KG1 (cell line): ENCODE results near the gene SNAP25.

Experiments used
- DNase-seq: peaks from one replicate; lab custom pipeline; 2025; lab: John Stamatoyannopoulos, UW

Gene SNAP25

GRCh38 chr20:10218536-10219451 is at the start of gene SNAP25:
Gene SNAP25 (plus strand): TSS chr20:10218830. CDS start chr20:10275492, 56,662 bp downstream.
- DNase-seq = no peak

- DNase-seq = no peak
These were observed 48.9 kb upstream of the SNAP25 start for GRCh38 chr20:10169752-10170151.

GRCh38 chr20:10170261-10170660 is 48.4 kb upstream of the SNAP25 start:
- no peak for DNase-seq

GRCh38 chr20:10171864-10172751 is 46.5 kb upstream of the SNAP25 start:
- DNase-seq = no peak

GRCh38 chr20:10172998-10173655 is 45.5 kb upstream of the SNAP25 start:
- DNase-seq = no peak

- no peak for DNase-seq
These were observed 44.2 kb upstream of the SNAP25 start for GRCh38 chr20:10174400-10174799.

GRCh38 chr20:10177326-10177725 is 41.3 kb upstream of the SNAP25 start:
- no peak for DNase-seq

- no peak for DNase-seq
These were observed 40.5 kb upstream of the SNAP25 start for GRCh38 chr20:10178091-10178490.

- no peak for DNase-seq
These were observed 39.8 kb upstream of the SNAP25 start for GRCh38 chr20:10178727-10179313.

- no peak for DNase-seq
These were observed 38.9 kb upstream of the SNAP25 start for GRCh38 chr20:10179574-10180298.

GRCh38 chr20:10180651-10181235 is 37.9 kb upstream of the SNAP25 start:
- DNase-seq = no peak

GRCh38 chr20:10185741-10186558 is 32.7 kb upstream of the SNAP25 start:
- DNase-seq = no peak

- no peak for DNase-seq
These were observed 28.2 kb upstream of the SNAP25 start for GRCh38 chr20:10190456-10190855.

- no peak for DNase-seq
These were observed 26.5 kb upstream of the SNAP25 start for GRCh38 chr20:10192171-10192570.

GRCh38 chr20:10194166-10194565 is 24.5 kb upstream of the SNAP25 start:
- no peak for DNase-seq

GRCh38 chr20:10200330-10200729 is 18.3 kb upstream of the SNAP25 start:
- no peak for DNase-seq

- DNase-seq = no peak
These were observed 17.2 kb upstream of the SNAP25 start for GRCh38 chr20:10201321-10201870.

- DNase-seq = no peak
These were observed 9.5 kb upstream of the SNAP25 start for GRCh38 chr20:10209091-10209490.

GRCh38 chr20:10213526-10213925 is 5.1 kb upstream of the SNAP25 start:
- DNase-seq = no peak
